ENCODE data around the gene SIT1. TPM values are rescaled to one million over a fixed set of nuclear protein-coding genes. Genes with fewer than 3 reads are reported as not detected.
"Not testable (repeated sequence)": the region's sequence is repeated elsewhere in the genome, so short reads cannot be mapped to it uniquely, and the experiment has no call there.

The SIT1 gene
- polyA plus RNA-seq, 5 donors = 0.40 to 0.60 (median 0.50) TPM

- DNase-seq = no peak
Observed at GRCh38 chr9:35660966-35661415, 10.3 kb upstream of the SIT1 start.

GRCh38 chr9:35659340-35659739, 8.6 kb upstream of the SIT1 start:
- no peak for DNase-seq

- no peak for DNase-seq
Observed at GRCh38 chr9:35658968-35659220, 8.2 kb upstream of the SIT1 start.

- peak; percentile 90 to 94 for DNase-seq
Observed at GRCh38 chr9:35658137-35658967, 7.6 kb upstream of the SIT1 start, which contains the start of gene CCDC107. Gene CCDC107, plus strand, starts transcription at chr9:35658292. Its CDS starts 88 bp downstream, at chr9:35658380.

GRCh38 chr9:35657546-35658136, 6.9 kb upstream of the SIT1 start, which contains the start of gene RMRP:
Gene RMRP, minus strand, starts transcription at chr9:35658019.
- DNase-seq = peak; percentile 98 to 99

GRCh38 chr9:35656831-35657545, 6.3 kb upstream of the SIT1 start:
- peak in 1 of 2 donors; percentile 66 for DNase-seq

GRCh38 chr9:35656348-35656747, 5.6 kb upstream of the SIT1 start:
- DNase-seq = no peak

GRCh38 chr9:35653611-35654010, 2.9 kb upstream of the SIT1 start:
- no peak for DNase-seq

GRCh38 chr9:35652829-35653209, 2.1 kb upstream of the SIT1 start:
- DNase-seq = no peak

GRCh38 chr9:35651956-35652828, 1.5 kb upstream of the SIT1 start:
- DNase-seq = no peak

GRCh38 chr9:35649431-35650340, 1.0 kb downstream of the SIT1 start:
- no peak for DNase-seq

GRCh38 chr9:35646533-35647265, 4.0 kb downstream of the SIT1 start:
- peak; percentile 95 to 96 for DNase-seq

- no peak for DNase-seq
Observed at GRCh38 chr9:35646153-35646532, 4.6 kb downstream of the SIT1 start.

- not testable (repeated sequence) for DNase-seq
Observed at GRCh38 chr9:35645736-35646135, 5.0 kb downstream of the SIT1 start.

- DNase-seq = no peak
Observed at GRCh38 chr9:35643046-35643445, 7.7 kb downstream of the SIT1 start.

GRCh38 chr9:35641478-35641877, 9.3 kb downstream of the SIT1 start:
- DNase-seq = not testable (repeated sequence)

GRCh38 chr9:35640431-35640830, 10.3 kb downstream of the SIT1 start:
- DNase-seq = not testable (repeated sequence)

- no peak for DNase-seq
Observed at GRCh38 chr9:35639631-35640030, 11.1 kb downstream of the SIT1 start.

GRCh38 chr9:35639225-35639624, 11.5 kb downstream of the SIT1 start:
- DNase-seq = not testable (repeated sequence)

GRCh38 chr9:35638751-35639150, 12.0 kb downstream of the SIT1 start:
- not testable (repeated sequence) for DNase-seq
